Stimulated activated CD4-positive, alpha-beta T cell treated with anti-CD3 and anti-CD28 coated beads, Interleukin-12 subunit alpha, Interleukin-12 subunit beta, amount 100 ng/mL, for 48 hours (primary cell): ENCODE data around the gene CD59.
A peak's percentile ranks its signal among the peaks of the same experiment; 100 is the strongest.
"Not testable (repeated sequence)": the region's sequence is repeated elsewhere in the genome, so short reads cannot be mapped to it uniquely, and the experiment has no call there.

Source experiments
- DNase-seq, 3 donors: peaks; one replicate each; pipeline ENCODE4 v3.0.0-alpha.2; 2020; ENCODE audit warnings: low read depth in 2 of 3, low spot score in 1 of 3

The CD59 gene

GRCh38 chr11:33743291-33743690 lies 7.1 kb upstream of the CD59 start:
- DNase-seq, result no peak

GRCh38 chr11:33742249-33742851 lies 6.1 kb upstream of the CD59 start:
- DNase-seq, result no peak

- DNase-seq, result no peak
These were observed 5.6 kb upstream of the CD59 start for GRCh38 chr11:33741806-33742205.

GRCh38 chr11:33737362-33737821 lies 1.2 kb upstream of the CD59 start:
- DNase-seq, result no peak

GRCh38 chr11:33735271-33736147 lies 714 bp downstream of the CD59 start:
- DNase-seq, result peak in 2 of 3 donors; percentile 25 to 41

- DNase-seq, result no peak
These were observed 1.6 kb downstream of the CD59 start for GRCh38 chr11:33734441-33735270.

GRCh38 chr11:33733980-33734379 lies 2.2 kb downstream of the CD59 start:
- DNase-seq, result no peak

- DNase-seq, result peak; percentile 18 to 51 (median 27)
These were observed 4.3 kb downstream of the CD59 start for GRCh38 chr11:33731723-33732531.

- DNase-seq, result no peak
These were observed 5.5 kb downstream of the CD59 start for GRCh38 chr11:33730716-33731115.

- DNase-seq, result not testable (repeated sequence)
These were observed 7.1 kb downstream of the CD59 start for GRCh38 chr11:33729072-33729664.

GRCh38 chr11:33727539-33727938 lies 8.7 kb downstream of the CD59 start:
- not testable (repeated sequence) for DNase-seq

- DNase-seq, result no peak
These were observed 10.7 kb downstream of the CD59 start for GRCh38 chr11:33725496-33725895.

- DNase-seq, result no peak
These were observed 11.6 kb downstream of the CD59 start for GRCh38 chr11:33724644-33725035.

GRCh38 chr11:33723238-33723881 lies 12.9 kb downstream of the CD59 start:
- DNase-seq, result no peak

- peak in 2 of 3 donors; percentile 61 to 62 for DNase-seq
These were observed 13.5 kb downstream of the CD59 start for GRCh38 chr11:33722590-33723234.

GRCh38 chr11:33721984-33722383 lies 14.2 kb downstream of the CD59 start:
- no peak for DNase-seq

- DNase-seq, result no peak
These were observed 14.8 kb downstream of the CD59 start for GRCh38 chr11:33721426-33721825.

GRCh38 chr11:33719587-33719986 lies 16.6 kb downstream of the CD59 start:
- DNase-seq, result no peak

- no peak for DNase-seq
These were observed 17.8 kb downstream of the CD59 start for GRCh38 chr11:33718440-33718839.
